ENCODE data around the gene TMEM247.
A peak's percentile ranks its signal among the peaks of the same experiment; 100 is the strongest.

TMEM247 gene

GRCh38 chr2:46479265-46479664 lies at the start of gene TMEM247:
TSS of gene TMEM247 (plus strand) at chr2:46479565.
- DNase-seq, result no peak

- DNase-seq, result no peak
Measured at GRCh38 chr2:46430413-46430812, 49.0 kb upstream of the TMEM247 start.

DNA sequence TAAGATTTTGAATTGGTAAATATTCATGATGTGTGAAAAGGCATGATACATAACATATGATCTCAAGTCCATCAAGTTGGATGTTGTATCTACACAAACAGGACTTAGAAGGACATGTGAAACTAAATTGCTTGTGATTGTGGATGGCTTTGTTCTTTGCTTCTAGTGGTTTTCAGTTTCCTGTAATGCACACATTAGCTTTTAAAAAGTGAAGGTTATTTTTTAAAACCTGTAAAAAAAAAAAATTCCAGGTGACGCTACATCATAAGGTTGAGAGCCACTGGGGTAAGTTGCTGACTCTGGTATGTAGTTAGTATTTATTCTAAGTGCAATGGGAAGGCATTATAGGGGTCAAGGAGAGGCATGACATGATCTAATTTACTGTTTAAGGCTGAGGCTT lies 48.4 kb upstream of the TMEM247 start:
- DNase-seq, result no peak

GRCh38 chr2:46431481-46432235 lies 47.7 kb upstream of the TMEM247 start:
- no peak for DNase-seq

DNA sequence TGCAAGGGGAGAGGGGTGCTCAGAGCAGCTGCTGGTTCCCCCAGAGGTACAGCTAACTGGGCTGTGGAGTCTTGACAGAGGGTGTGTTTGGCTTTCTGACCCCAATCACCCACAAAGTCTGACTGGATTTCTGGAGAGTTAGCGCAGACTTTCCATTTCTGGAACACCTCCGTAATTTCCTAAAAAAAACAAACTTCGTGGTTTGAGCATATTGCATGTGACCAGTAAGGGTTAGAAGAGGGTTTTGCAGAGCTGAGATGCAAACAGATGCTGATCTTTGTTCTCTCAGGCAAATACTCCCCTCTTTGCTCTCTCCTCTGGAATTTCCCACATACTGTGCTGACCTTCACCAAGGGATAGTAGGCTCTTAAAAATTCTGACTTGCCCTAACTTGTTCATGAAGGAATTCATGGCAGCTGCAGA lies 44.5 kb upstream of the TMEM247 start:
- no peak for DNase-seq

GRCh38 chr2:46435353-46435752 lies 44.0 kb upstream of the TMEM247 start:
- peak in 1 of 2 donors; percentile 5 for DNase-seq

GRCh38 chr2:46435796-46436360 lies 43.5 kb upstream of the TMEM247 start:
- DNase-seq, result no peak

DNA sequence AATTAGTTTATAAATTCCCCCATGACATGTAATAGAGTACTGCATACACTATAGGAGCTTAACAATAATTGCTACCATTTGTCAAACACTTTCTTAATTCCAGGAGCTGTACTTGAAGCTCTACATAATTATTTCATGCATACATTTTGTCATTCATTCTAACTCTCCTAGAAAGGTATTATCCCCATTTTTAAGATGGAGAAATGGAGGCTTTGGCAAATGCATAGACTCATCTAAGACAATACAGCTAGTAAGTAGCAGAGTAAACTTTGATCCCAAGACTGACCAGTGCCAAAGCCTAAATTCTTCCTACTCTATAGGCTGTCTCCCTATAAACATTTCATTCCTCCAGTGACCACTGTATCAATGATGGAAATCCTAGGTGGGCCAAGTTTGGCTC lies 42.6 kb upstream of the TMEM247 start:
- DNase-seq, result no peak

GRCh38 chr2:46438102-46438501 lies 41.3 kb upstream of the TMEM247 start:
- DNase-seq, result no peak

DNA sequence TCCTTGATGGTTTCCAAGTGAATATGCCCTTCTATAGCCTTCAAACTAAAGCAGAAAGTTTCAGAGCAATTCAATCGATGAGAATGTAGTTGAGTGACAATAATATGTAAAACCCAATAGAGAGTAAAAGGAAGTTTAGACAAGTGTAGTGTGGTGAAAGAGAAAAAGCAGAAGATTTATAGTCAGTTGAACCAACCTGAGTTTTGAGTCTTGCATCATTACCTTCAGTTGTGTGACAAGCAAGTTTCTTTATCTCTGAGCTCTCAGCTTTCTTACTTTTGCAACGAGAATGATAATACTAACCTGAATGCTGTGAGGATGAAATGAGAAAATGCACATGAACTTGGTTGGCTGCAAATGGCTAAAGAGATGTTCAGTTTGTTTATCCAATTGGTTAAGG lies 40.6 kb upstream of the TMEM247 start:
- no peak for DNase-seq

GRCh38 chr2:46439582-46439981 lies 39.8 kb upstream of the TMEM247 start:
- DNase-seq, result no peak

DNA sequence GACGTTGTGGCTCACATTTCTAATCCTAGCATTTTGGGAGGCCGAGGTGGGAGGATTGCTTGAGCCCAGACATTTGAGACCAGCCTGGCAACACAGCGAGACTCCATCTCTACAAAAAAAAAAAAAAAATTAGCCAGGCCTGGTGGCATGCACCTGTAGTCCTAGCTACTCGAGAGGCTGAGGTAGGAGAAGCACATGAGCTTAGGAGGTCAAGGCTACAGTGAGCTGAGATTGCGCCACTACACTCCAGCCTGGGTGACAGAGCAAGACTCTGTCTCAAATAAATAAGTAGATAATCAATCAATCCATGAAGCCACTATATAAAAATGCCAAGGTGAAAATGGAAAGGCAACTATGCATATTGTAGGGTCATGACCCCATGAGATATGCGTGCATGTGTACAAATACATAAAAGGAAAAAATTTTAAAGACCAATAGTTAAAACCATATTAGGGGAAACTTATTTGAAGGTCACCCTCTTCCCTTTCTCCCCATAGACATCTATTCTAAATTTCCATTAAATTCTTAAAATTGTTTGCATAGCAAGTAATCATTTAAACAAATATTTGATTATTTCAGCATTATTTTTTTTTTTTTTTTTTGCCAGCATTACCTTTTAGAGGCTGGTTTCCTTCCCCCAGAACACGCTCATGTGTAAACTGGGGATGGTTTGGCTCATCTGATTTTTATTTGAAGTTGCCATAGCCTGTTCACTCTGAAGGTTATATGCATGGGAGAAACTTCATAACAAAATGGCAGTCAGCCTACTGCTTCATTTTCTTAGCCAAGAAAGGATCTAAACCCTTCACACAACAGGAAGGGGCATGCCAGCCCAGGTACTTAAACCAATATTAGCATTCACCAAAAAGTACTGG lies 37.3 kb upstream of the TMEM247 start:
- DNase-seq, result no peak

DNA sequence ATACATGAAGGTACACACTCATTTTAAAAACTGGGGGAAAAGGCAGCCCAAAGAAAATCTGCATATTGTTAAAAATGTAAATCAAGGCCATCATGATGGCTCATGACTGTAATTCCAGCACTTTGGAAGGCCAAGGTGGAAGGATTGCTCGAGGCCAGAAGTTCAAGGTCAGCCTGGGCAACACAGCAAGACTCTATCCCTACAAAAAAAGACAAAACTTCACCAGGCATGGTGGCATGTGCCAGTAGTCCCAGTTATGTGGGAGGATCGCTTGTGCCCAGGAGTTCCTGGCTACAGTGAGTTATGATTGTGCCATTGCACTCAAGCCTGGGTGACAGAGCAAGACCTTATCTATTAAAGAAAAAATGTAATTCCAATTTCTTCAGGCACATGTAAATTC lies 34.6 kb upstream of the TMEM247 start:
- no peak for DNase-seq

- no peak for DNase-seq
Measured at GRCh38 chr2:46445556-46445955, 33.8 kb upstream of the TMEM247 start.

DNA sequence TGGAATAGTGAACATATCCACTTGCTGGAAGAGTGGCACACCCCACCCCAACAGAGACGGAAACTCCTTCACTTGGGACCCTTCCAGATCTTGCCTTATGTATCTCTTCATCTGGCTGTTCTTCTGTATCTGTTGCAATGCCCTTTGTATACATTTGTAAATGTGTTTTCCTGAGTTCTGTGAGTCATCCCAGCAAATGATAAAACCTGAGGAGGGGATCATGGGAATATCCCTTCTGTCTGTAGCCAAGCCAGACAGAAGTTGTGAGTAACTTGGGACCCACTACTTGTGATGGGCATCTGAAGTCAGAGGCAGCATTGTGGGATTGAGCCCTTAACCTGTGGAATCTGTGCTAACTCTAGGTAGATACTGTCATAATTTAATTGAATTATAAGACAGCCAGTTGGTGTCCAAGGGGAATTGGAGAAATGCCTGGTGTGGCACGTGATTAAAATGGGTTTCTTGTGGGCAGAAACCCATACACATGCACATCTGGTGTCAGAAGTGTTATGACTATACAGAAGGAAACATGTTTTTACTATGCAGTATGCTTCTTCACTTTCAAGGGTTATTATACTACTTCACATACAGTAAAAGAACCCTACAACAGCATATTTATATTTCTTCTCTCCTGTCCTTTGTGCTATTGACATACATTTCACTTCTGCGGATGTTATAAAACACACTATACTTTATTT lies 32.3 kb upstream of the TMEM247 start:
- no peak for DNase-seq

- DNase-seq, result no peak
Measured at GRCh38 chr2:46447649-46448048, 31.7 kb upstream of the TMEM247 start.

DNA sequence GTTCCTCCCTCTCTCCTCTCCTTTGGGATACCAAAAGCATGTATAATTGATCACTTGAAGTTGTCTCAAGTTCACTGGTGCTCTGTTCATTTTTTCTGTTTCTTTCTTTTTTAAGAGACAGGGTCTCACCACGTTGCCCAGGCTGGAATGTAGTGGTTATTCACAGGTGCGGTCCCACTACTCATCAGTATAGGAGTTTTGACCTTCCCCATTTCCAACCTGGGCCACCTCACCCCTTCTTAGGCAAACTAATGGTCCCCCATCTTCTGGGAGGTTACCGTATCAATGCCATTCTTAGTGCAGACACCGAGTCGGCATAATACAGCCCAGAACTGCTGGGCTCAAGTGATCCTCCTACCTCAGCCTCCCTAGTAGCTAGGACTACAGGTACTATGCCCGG lies 31.3 kb upstream of the TMEM247 start:
- no peak for DNase-seq

- no peak for DNase-seq
Measured at GRCh38 chr2:46448641-46449040, 30.7 kb upstream of the TMEM247 start.

DNA sequence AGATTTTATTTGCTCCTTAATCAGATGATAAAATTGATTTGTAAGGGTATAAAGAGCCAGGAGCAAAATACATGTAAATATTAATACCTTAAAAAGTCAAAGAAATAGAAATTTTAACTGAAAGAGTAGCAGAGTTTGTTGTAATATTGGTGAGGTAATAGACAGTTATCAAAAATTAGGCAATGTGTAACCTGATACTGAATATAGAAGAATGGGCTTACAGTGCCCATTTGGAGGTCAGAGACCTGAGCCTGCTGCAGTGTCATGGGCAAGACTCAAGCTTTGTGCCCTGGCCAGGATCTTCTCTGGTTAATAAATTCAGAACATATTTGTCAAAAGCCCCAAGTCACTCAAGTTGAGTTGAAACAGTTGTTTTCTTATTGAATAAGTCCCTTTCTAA lies 29.7 kb upstream of the TMEM247 start:
- DNase-seq, result no peak

GRCh38 chr2:46451131-46451711 lies 28.1 kb upstream of the TMEM247 start:
- DNase-seq, result no peak

DNA sequence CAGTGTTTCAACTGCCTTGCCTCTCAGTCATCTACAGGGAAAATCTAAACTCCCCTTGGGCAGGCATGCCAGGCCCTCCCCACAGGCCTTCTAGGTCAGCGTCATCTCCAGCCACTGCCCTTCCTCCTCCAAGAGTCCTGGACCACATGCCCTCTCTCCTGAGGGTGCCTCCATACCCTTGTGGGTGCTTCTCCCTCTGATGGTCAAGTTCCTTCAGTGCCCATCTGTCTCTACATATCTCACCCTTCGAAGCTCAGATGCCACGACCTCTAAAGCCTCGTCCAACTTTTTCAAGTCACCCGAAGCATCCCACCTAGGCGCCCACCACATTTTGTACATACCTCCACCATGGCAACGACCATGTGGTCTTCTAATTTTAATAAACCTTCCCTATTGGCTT lies 22.6 kb upstream of the TMEM247 start:
- DNase-seq, result no peak

GRCh38 chr2:46458763-46459500 lies 20.4 kb upstream of the TMEM247 start:
- DNase-seq, result no peak

Measured in inflammatory macrophage treated with lipopolysaccharide for 1 hour (primary cell).